ENCODE results near the gene SUN2. TPM values are rescaled to one million over a fixed set of nuclear protein-coding genes. Genes with fewer than 3 reads are reported as not detected.

The SUN2 gene
- total and polyA plus RNA-seq, 2 of the 8 experiments (the other 6 are each of a cell fraction or from before 2014, with no cell fraction given) = 5.1 to 10.5 TPM

- TF ChIP-seq CHD7 (IDR thresholded peaks at IDR 0.05; ENCODE audit: insufficient replicate concordance, low read length) = no peak
- TF ChIP-seq CREB1 (IDR thresholded peaks at IDR 0.05) = no peak
- no peak for TF ChIP-seq RAD21 (IDR thresholded peaks at IDR 0.05 in 1 of 2, conservative IDR thresholded peaks at IDR 0.05 in 1 of 2; ENCODE audit: low read depth in 2 of 2, low read length in 2 of 2)
- TF ChIP-seq BACH1 (IDR thresholded peaks at IDR 0.05; ENCODE audit: low read length) = no peak
- no peak for TF ChIP-seq BCL11A (IDR thresholded peaks at IDR 0.05; ENCODE audit: low read depth in 2 of 2, low read length in 2 of 2)
- TF ChIP-seq SIRT6 (IDR thresholded peaks at IDR 0.05; ENCODE audit: low read length) = no peak
- TF ChIP-seq SRF (IDR thresholded peaks at IDR 0.05; ENCODE audit: low read depth, low read length) = no peak
Observed at GRCh38 chr22:38759005-38759404, 3.2 kb upstream of the SUN2 start (continued).
